ENCODE measurements around the gene CDYL.
"Not testable (repeated sequence)": the region's sequence is repeated elsewhere in the genome, so short reads cannot be mapped to it uniquely, and the experiment has no call there.

CDYL gene

DNA sequence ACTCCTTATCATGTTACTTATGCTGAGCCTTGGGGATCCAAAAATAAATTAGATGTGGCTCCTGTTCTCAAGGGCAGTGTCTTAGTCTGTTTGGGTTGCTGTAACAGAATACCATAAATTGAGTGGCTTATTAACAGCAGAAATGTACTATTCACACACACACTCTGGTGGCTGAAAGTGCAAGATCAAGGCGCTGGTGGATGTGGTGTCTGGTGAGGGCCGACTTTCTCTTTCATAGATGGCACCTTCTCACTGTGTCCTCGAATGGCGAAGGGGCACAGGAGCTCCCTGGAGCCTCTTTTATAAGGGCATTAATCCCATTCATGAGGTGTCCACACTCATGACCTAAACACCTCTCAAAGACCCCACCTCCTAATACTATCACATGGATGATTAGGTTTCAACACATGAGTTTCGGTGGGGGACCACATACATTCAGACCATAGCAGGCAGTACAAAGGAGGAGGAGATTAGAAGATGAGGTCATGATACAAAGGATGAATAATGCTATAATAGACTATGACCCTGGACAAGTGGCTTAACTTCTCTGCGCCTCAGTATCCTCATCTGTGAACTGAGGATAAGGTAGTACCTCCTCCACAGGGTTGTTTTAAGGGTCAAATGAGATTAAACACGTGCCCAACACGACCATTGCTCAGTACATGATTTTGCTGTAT is 193.5 kb downstream of the CDYL start:
- DNase-seq = no peak

DNA sequence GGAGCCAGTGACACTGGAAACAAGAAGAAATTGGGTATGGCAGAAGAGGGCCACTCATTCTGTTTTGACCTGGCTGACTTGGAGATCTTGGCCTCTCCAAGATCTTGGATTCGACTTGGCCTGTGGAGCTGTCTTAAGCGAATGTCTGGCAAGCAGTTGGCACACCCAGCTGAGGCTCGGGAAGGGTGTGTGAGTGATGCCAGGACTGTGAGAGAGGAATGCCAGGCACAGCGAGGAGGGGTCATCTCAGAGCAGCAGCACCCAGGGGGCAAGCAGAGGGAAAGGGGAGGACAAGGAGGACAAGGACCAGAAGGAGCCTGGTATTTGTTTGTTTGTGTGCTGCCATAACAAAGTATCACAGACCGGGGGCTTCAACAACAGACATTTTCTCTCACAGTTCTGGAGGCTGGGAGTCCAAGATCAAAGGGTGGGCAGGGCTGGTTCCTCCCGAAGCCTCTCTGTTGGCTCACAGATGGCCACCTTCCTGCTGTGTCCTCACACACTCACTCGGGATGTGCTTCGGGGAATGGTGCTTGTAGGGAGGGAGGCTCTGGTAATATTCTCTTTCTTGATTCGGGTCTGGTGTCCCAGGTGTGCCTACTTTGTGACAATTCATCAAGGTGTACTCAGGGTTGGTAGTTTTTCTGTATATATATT is 194.7 kb downstream of the CDYL start:
- DNase-seq = no peak

DNA sequence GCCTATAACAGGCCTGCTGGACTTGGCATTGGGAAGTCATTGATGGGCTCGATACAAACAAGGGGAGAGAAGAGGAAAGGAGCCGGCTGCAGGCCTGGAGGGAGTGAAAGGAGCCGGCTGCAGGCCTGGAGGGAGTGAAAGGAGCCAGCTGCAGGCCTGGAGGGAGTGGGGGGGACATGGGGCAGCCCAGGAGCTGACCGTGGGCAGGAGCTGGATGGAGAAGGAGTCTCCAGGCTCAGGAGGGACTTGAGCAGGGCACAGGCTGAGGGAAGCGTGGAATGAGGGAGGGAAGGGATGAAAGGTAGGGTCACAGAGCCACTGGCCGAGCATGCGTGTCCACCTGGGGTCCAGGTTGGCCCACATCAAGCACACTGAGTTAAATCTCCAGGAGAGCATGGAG is 195.6 kb downstream of the CDYL start:
- no peak for DNase-seq

DNA sequence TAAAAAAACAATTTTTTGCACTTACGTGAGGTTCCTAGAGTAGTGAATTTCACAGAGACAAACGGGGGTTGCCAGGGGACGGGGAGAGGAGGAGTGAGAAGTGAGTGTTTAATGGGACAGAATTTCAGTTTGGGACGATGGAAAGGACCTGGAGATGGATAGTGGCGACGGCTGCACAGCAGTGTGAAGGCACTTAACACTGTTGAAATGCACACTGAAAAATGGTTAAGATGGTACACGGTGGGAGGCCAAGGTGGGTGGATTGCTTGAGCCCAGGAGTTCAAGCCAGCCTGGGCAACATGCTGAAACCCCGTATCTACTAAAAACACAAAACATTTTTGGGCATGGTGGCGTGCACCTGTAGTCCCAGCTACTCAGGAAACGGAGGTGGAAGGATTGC is 196.2 kb downstream of the CDYL start:
- no peak for DNase-seq

DNA sequence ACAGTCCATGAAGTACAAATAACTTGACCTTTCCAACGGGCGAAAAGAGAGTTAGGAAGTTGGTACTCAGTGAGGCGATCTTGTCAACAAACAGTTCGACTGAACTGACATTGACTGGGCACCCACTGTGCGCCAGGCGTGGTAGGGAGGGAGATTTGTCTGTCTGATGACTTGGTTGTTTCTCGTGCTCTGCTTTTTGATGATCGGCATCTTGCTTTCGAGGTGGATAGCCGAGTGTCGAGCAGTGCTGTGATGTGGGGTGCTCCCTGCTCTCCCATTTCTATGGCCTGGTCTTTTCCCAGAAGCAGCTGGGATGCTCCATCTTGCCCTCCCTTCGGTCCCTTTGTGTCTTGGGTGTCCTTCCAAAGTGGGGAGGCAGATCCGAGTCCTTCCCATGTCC is 197.2 kb downstream of the CDYL start:
- DNase-seq = no peak

DNA sequence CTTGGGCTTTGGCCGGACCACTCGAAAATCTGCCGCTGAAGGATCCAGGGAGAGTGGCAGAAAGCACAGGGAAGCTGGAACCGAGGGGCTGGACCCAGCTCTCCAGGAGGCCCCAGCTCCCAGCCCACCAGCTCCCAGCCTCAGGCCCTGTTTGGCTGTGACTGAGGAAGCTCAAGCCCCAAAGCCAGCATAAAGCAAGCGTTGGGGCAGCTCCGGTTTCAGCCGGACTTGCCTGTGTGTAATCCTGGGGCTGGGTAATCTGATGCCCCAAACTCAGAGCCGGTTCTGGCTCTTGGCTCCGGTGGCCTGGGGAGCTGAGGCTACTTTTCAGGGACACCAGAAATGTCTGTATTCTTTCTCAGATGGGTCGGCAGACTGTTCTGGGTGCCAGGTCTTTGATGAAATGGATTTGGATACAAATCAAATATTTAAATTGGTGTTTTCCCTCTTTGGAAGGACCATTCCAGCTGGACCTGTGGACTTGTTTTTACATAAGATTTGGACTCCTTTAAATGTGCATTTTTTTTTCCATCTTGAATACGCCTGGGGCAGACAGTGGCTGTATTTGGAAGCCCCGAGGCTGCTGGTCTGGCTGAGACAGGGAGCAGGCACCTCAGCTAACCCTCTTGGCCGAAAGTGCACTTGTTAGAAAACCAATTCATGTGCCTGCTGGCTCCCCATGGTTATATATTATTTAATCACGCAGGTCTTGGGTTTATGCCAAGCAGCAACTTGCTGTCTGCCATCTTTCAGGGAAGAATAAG is 198.0 kb downstream of the CDYL start:
- DNase-seq = no peak

DNA sequence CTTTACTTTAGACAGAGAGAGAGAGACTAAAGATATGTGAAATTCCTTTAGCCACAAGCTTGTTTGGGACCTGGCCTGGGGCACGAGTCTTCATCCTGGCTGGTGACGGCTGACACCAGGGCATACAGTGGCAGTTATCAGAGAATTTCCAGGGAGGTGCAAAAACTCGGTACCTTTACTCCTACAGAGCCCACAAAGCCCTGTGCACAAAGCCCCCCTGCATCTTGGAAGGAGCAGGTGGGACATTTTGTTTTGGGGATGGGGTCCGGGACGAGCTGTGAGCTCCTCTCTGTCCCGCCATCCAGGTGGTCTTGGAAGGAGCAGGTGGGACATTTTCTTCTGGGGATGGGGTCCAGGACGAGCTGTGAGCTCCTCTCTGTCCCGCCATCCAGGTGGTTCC is 198.8 kb downstream of the CDYL start:
- DNase-seq = no peak

DNA sequence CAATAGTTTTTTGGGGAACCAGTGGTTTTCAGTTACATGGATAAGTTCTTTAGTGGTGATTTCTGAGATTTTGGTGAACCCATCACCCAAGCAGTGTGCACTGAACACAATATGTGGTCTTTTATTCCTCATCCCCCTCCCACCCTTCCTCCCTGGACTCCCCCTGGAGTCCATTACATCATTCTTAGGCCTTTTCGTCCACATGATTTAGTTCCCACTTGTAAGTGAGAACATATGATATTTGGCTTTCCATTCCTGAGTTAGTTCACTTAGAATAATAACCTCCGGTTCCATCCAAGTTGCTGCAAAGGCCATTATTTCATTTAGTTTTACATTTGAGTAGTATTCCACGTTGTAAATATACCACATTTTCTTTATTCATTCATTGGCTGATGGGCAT is 199.3 kb downstream of the CDYL start:
- DNase-seq = no peak

DNA sequence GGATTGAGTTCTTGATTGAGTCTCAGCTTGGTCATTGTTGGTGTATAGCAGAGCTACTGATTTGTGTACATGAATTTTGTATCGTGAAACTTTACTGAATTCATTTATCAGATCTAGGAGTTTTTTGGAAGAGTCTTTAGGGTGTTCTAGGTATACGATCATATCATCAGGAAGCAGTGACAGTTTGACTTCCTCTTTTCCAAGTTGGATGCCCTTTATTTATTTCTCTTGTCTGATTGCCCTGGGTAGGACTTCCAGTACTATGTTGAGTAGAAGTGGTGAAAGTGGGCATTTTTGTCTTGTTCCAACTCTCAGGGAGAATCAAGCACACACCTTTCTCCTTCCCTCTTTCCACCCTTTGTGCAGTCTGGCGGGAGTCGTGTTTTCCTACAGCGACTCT is 201.3 kb downstream of the CDYL start:
- no peak for DNase-seq

DNA sequence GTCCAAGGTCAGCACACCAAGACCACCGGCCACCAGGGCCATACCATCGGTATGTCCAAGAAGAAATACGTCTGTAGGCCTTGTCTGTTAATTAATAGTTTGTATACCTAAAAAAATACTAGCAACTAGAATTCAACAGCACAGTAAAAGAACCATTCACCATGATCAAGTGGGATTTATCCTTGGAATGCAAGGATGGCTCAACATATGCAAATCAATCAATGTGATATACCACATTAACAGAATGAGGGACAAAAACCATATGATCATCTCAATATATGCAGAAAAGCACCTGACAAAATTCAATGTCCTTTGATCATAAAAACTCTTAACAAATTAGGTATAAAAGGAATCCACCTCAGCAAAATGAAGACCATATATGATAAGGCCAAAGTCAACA is 203.2 kb downstream of the CDYL start:
- DNase-seq = no peak

DNA sequence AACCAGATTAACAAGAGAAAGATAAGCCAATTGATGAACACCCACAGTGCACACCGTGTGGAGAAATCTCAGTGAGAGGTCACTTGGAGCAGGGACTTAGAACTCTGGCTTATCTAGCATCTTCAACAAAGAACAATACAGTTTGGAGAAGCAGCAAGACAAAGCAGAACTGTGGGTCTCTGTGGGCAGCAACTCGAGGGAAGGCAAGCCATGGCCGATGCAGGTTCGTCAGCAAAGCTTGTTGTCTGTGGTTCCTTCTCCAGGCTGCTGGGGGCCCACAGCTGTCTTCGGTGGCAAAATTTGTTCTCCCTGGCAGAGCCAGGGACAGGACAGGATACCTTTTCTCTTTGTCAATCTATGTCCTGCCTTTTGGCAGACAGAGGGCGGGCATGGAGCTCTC is 205.6 kb downstream of the CDYL start:
- no peak for DNase-seq

DNA sequence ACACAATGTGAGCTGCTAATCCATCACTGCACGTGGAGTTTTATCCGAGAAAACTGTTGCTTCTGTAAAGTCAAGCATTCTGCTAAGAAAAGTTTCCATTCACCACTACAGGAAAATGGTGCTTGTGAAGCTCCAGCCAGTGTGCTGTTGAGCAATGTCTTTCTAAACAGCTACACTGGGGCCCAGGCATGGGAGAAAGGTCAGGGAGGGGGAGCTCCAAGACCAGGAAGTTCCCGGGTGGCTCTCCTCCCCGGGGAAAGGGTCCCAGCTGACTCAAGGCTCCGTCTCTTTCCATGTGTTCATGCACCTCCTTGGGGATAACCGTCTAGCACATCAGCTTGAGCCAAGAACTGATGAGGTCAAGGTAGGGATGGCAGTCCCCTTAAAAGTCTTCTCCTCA is 207.1 kb downstream of the CDYL start:
- no peak for DNase-seq

DNA sequence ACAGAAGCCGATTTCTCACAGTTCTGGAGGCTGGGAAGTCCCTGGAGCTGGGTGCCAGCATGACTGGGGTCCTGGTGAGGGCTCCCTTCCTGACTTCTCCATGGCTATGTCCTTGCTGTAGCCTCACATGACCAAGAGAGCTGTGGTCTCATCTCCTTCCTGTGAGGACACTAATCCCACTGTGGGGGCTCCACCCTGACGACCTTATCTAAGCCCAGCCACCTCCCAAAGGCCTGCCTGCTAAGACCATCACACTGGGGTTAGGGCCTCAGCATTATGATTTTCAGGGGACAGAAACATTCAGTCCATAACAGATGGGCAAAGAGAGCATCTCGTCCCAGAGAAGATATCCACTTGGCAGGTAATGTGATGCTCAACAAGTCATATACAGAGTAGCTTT is 210.8 kb downstream of the CDYL start:
- no peak for DNase-seq

DNA sequence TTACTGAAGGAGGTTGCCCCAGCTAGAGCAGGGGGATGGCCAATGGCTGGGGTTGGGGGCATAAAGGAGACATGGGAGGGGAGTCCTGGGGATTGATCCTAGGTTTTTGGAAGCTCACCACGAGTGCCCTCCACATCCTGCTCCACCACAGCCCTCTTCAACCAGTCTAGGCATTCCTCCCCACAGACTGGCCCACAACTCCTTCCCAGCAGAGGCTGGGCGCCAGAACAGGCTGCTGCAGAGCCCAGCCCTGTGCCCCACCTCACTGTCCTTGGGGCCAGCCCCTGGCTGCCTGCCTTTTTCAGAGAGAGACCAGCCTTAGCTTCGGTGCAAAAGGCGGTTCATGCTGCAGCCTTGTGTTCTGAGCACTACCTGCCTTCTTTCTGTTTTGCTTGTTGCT is 211.2 kb downstream of the CDYL start:
- DNase-seq = no peak

DNA sequence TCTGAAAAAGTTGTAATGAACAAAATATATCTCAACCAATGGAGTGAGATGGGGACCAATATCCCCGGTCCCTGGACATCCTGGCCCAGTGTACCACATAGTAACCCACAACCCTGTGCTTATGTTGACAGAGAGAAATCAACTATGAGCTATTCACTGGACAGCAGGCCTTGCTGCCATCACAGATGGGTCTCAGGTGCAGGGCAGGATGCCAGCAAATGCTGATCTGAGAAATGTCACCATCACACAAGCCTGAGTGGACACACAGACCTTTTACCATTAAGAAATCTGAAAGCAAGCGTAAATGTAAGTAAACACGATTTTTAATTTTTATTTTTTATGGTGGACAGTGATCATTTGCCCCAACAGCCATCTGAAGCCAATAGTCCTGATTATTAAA is 218.5 kb downstream of the CDYL start:
- no peak for DNase-seq

DNA sequence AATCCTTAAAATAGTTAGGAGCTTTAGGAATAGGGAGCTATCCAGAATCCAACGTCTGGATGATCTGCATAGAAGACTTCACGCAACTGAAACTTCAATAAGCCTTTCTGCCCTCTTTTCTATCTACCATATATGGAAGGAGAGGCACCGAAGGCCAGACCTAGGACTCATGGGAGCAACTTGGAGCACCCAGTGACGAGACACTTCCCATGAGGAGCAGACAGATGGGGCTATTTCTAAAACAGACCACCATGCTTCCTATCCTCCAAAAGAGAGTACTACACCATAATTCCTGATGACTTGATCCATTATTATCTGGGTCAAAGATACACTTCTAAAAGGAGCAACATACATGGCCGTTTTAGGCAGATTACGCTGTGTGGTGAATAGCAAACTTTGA is 221.7 kb downstream of the CDYL start:
- DNase-seq = no peak

DNA sequence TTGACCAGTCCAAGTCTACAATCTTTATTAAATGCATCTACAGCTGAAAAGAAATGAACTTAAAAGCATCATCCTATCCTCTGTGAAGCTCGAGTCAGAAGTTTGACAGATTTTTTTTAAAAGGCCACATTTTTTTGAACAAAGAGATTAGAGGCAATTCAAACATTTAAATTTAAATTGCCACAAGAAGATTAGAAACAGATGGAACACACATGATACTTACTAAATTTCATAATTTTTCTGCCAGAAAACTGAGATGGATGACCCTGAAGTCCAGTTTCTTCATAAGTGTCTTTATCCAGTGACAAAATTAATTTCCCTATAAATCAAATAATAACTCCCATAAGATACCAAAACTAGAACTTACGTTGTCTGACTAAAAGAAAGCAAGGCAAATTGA is 223.4 kb downstream of the CDYL start:
- DNase-seq = no peak

DNA sequence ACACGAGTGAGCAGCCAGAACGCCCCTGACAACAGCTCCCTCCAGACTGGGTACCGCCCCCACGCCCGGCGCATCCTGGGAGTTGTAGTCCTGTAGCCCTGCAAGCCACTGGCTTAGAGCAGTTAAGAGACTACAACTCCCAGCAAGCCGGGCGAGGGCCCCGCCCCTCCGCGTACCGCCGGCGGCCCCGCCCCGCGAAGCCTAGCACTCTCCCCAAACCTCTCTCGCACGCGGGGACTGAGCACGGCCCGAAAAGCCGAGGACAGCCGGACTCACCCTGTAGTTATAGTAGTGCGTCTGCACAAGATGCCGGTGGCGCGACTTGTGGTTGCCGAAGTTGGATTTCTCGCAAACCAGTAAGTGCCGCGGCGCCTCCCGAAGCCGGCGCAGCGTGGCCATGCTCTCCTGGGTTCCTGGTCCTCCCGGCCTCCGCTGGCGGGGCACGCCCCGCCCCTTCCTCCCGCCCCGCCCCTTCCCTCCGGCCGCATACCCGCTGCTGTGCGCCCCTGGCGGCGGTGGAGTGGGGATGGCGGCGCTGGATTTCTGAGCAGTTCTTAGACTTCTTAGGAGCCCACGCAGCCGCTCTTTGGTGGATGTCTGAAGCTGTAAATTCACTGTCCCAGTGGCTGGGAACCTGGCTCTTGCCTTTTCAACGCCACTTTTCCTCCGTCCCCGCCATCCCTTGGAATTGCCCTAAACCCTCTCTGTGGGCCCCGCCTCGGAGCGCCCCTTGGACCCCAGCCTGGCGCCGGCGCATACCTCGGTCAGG is 227.6 kb downstream of the CDYL start, which contains the start of gene RPP40:
Gene RPP40 (minus strand): TSS at position 434 of the 769 bp plus-strand sequence. CDS start 35 bp downstream, at position 399.
- peak; percentile 91 for DNase-seq

DNA sequence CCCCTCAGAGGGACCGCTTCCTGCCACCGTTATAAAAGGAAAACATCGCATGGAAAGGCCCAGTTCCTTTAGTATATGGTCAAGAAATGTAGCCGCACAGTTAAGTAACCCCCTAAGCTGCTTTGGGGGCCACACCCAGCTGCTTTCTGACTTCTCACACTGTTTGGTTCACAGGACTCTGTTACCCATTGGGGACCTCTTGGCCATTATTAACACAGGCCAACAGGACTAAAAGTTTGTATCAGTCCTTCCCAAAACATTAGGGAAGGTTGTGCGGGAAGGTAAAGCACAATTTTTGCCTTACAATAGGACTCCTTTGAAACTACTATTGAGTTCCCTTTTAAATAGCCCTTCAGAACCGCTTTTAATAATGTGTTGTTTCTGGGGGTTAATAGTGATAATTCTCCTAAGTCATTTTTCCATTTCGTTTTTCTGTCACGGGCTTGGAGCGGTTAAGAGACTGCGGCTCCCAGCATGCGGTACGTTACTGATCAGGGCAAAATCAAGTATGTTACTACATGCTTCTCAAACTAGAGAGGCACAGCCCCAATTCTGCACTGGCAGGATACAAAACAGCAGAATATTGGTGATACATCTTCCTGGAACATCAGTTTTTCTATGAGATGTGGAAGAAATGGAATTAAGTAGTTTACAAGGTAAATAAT is 228.3 kb downstream of the CDYL start:
- no peak for DNase-seq

DNA sequence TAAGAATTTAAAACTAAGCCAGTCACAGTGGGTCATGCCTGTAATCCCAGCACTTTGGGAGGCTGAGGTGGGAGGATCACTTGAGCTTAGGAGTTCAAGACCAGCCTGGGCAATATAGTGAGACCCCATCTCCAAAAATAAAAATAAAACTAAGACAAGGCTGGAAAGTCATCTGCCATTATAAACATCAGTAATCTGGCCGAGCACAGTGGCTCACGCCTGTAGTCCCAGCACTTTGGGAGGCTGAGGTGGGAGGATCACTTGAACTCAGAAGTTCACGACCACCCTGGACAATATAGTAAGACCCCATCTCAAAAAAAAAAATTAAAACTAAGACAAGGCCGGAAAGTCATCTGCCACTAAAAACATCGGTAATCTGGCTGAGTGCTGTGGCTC is 228.8 kb downstream of the CDYL start:
- not testable (repeated sequence) for DNase-seq

Measured in kidney glomerular epithelial cell (primary cell).